HT1080 (cell line): Measurements from ENCODE around the gene IDUA. TPM values are rescaled to one million over a fixed set of nuclear protein-coding genes. Genes with fewer than 3 reads are reported as not detected.

Experiments used
- DNase-seq: peaks from one replicate; pipeline ENCODE4 v3.0.0-alpha.2; 2015; ENCODE audit warnings: low read depth
- total RNA-seq: library from RNA; depleted of rRNA; stranded (reverse); fragments of >200 nt; shearing (Covaris generic); gene quantifications from 2 replicates; pipeline ENCODE4 v1.2.3, GENCODE V29; 2014

IDUA gene
- total RNA-seq, 1 experiment from 2014 or later = 8.2 TPM

GRCh38 chr4:1000686-1001260 is 13.9 kb downstream of the IDUA start:
- DNase-seq = no peak

GRCh38 chr4:1001561-1002130 is 14.8 kb downstream of the IDUA start:
- no peak for DNase-seq

GRCh38 chr4:1002131-1002630 is 15.3 kb downstream of the IDUA start:
- DNase-seq = no peak

GRCh38 chr4:1002631-1003251 is 15.9 kb downstream of the IDUA start:
- DNase-seq = no peak

GRCh38 chr4:1003271-1004070 is 16.6 kb downstream of the IDUA start:
- no peak for DNase-seq

- no peak for DNase-seq
Observed at GRCh38 chr4:1004071-1004418, 17.2 kb downstream of the IDUA start.

- DNase-seq = no peak
Observed at GRCh38 chr4:1004557-1005485, 18.0 kb downstream of the IDUA start.

- no peak for DNase-seq
Observed at GRCh38 chr4:1006856-1007255, 20.0 kb downstream of the IDUA start.

GRCh38 chr4:1008840-1009541 is 22.1 kb downstream of the IDUA start:
- no peak for DNase-seq

GRCh38 chr4:1009542-1010394 is 22.9 kb downstream of the IDUA start:
- peak; percentile 17 for DNase-seq

- peak; percentile 90 for DNase-seq
Observed at GRCh38 chr4:1010395-1011021, 23.7 kb downstream of the IDUA start.

GRCh38 chr4:1011022-1011665 is 24.3 kb downstream of the IDUA start, which contains the start of gene FGFRL1:
Gene FGFRL1, plus strand, starts transcription at chr4:1011626. Its CDS starts 860 bp downstream, at chr4:1012486.
- DNase-seq = peak; percentile 51

- DNase-seq = no peak
Observed at GRCh38 chr4:1011666-1012033, 24.8 kb downstream of the IDUA start.

- DNase-seq = peak; percentile 58
Observed at GRCh38 chr4:1012034-1012739, 25.3 kb downstream of the IDUA start.

GRCh38 chr4:1013225-1014073 is 26.6 kb downstream of the IDUA start:
- DNase-seq = no peak

GRCh38 chr4:1014291-1015167 is 27.7 kb downstream of the IDUA start:
- no peak for DNase-seq
